ENCODE results near the gene RNF31.

RNF31 gene

GRCh38 chr14:24155100-24155499 lies 7.8 kb downstream of the RNF31 start:
- TF ChIP-seq CTCF (IDR thresholded peaks at IDR 0.05; ENCODE audit: low read length) (no peak), EZH2 (IDR thresholded peaks at IDR 0.05; ENCODE audit: borderline replicate concordance, low read length) (no peak)
- Histone ChIP-seq H3K4me2 (ENCODE audit: low read length) (no peak overlapping the region), H3K36me3 (ENCODE audit: insufficient read depth, low read length) (peaks cover 65% of the 10 kb centered on the region), H2AFZ (ENCODE audit: low read length) (no peak overlapping the region), H3K27ac (ENCODE audit: low read depth, low read length, poor library complexity, severe bottlenecking) (no peak overlapping the region), H3K9me2 (ENCODE audit: low read depth, low read length) (no peaks in the 10 kb centered on the region), H3K4me3 (ENCODE audit: low read depth, low read length, poor library complexity, severe bottlenecking) (no peak overlapping the region), H3K4me1 (ENCODE audit: insufficient read depth, low read length, severe bottlenecking) (no peaks in the 10 kb centered on the region), H3K9me3 (ENCODE audit: low read length) (no peaks in the 10 kb centered on the region), H3F3A (ENCODE audit: insufficient read depth, low read length) (no peaks in the 10 kb centered on the region), H3K9ac (ENCODE audit: low read length) (no peak overlapping the region), H3K27me3 (ENCODE audit: insufficient read depth, low read length) (no peaks in the 10 kb centered on the region), H4K20me1 (ENCODE audit: insufficient read depth, low read length) (no peaks in the 10 kb centered on the region), H3K79me2 (ENCODE audit: insufficient read depth, low read length) (no peaks in the 10 kb centered on the region)

DNA sequence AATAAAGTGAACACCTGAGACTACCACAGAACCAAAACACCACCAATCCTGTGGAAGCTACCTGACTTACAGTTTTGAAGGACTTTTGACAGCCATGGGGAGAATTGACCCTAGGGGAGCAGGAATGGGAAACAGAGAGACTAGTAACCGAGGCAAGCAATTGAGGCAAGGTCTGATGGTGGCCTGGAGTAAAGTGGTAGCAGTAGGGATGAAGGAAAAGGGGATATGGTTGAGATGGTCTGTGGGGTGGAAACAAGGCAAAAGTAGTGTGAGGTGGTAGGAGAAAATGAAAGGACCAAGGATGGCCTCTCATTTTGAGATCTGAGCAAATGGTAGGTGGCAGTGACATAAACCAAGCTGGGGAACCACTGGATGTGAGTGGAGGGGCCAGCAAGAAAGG lies 9.5 kb downstream of the RNF31 start:
- Histone ChIP-seq H2AFZ (ENCODE audit: low read length) (no peak overlapping the region), H3K9me2 (ENCODE audit: low read depth, low read length) (no peaks in the 10 kb centered on the region), H3K4me1 (ENCODE audit: insufficient read depth, low read length, severe bottlenecking) (peaks cover 12% of the 10 kb centered on the region), H3K4me3 (ENCODE audit: low read depth, low read length, poor library complexity, severe bottlenecking) (no peak overlapping the region), H3K27me3 (ENCODE audit: insufficient read depth, low read length) (no peaks in the 10 kb centered on the region), H3K9me3 (ENCODE audit: low read length) (no peaks in the 10 kb centered on the region), H3K36me3 (ENCODE audit: insufficient read depth, low read length) (peaks cover 55% of the 10 kb centered on the region), H3K79me2 (ENCODE audit: insufficient read depth, low read length) (no peaks in the 10 kb centered on the region), H4K20me1 (ENCODE audit: insufficient read depth, low read length) (no peaks in the 10 kb centered on the region), H3K4me2 (ENCODE audit: low read length) (no peak overlapping the region), H3K9ac (ENCODE audit: low read length) (no peak overlapping the region), H3K27ac (ENCODE audit: low read depth, low read length, poor library complexity, severe bottlenecking) (no peak overlapping the region), H3F3A (ENCODE audit: insufficient read depth, low read length) (no peaks in the 10 kb centered on the region)
- TF ChIP-seq CTCF (IDR thresholded peaks at IDR 0.05; ENCODE audit: low read length): no peak
- no peak for TF ChIP-seq EZH2 (IDR thresholded peaks at IDR 0.05; ENCODE audit: borderline replicate concordance, low read length)

DNA sequence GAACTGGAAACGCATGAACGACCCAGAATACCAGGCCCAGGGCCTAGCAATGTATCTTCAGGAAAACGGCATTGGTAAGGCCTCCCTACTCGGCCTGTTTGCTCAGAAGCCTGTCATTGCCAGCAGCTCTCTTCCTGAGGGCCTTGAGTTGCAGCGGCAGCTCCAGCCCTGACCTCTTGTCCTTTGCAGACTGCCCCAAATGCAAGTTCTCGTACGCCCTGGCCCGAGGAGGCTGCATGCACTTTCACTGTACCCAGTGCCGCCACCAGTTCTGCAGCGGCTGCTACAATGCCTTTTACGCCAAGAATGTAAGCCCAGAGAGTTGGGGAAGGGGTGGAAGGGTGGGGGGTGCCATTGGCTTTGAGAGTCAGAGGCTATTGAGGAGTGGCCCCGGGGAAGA lies 10.0 kb downstream of the RNF31 start:
- H3K79me2 ChIP-seq (ENCODE audit: insufficient read depth, low read length): no peaks in the 10 kb centered on the region
- H3K27ac ChIP-seq (ENCODE audit: low read depth, low read length, poor library complexity, severe bottlenecking): no peak overlapping the region

More for the DNA sequence above, 10.0 kb downstream of the RNF31 start:
- Histone ChIP-seq H3K9me3 (ENCODE audit: low read length) (no peaks in the 10 kb centered on the region), H3K9me2 (ENCODE audit: low read depth, low read length) (no peaks in the 10 kb centered on the region), H3K36me3 (ENCODE audit: insufficient read depth, low read length) (peaks cover 56% of the 10 kb centered on the region), H3K27me3 (ENCODE audit: insufficient read depth, low read length) (no peaks in the 10 kb centered on the region), H2AFZ (ENCODE audit: low read length) (no peak overlapping the region), H4K20me1 (ENCODE audit: insufficient read depth, low read length) (no peaks in the 10 kb centered on the region), H3K4me2 (ENCODE audit: low read length) (no peak overlapping the region), H3F3A (ENCODE audit: insufficient read depth, low read length) (no peaks in the 10 kb centered on the region), H3K4me1 (ENCODE audit: insufficient read depth, low read length, severe bottlenecking) (peaks cover 16% of the 10 kb centered on the region), H3K9ac (ENCODE audit: low read length) (no peak overlapping the region), H3K4me3 (ENCODE audit: low read depth, low read length, poor library complexity, severe bottlenecking) (no peak overlapping the region)
- no peak for TF ChIP-seq EZH2 (IDR thresholded peaks at IDR 0.05; ENCODE audit: borderline replicate concordance, low read length)
- TF ChIP-seq CTCF (IDR thresholded peaks at IDR 0.05; ENCODE audit: low read length): no peak
